ENCODE data around the gene PTMS. TPM values are rescaled to one million over a fixed set of nuclear protein-coding genes. Genes with fewer than 3 reads are reported as not detected.

The PTMS gene
- total and polyA plus RNA-seq, 2 donors (not counting 1 experiment from before 2014, with no cell fraction given): 63.6 to 312 TPM

- H3K36me3 ChIP-seq (ENCODE audit: control insufficient read depth, insufficient read depth, low read length): peaks cover 18% of the 10 kb centered on the region
- no peak overlapping the region for H3K9ac ChIP-seq (ENCODE audit: insufficient read depth, low read length)
- H3K79me2 ChIP-seq (ENCODE audit: control insufficient read depth, insufficient read depth, low read length): peaks cover 26% of the 10 kb centered on the region
- peaks cover 13% of the 10 kb centered on the region for H3K4me1 ChIP-seq (ENCODE audit: control insufficient read depth, extremely low read depth, insufficient read depth, low read length)
- peak overlapping the region; percentile 11 for H3K4me2 ChIP-seq (ENCODE audit: extremely low read depth, insufficient read depth, low read length)
- no peaks in the 10 kb centered on the region for H4K20me1 ChIP-seq (ENCODE audit: control insufficient read depth, extremely low read depth, insufficient read depth, low read length)
- H3K9me3 ChIP-seq (ENCODE audit: control insufficient read depth, insufficient read depth, low read depth, low read length): no peaks in the 10 kb centered on the region
- no peak for TF ChIP-seq EZH2 (IDR thresholded peaks at IDR 0.05; ENCODE audit: low read length, missing control alignments)
- TF ChIP-seq, protein P1, sequence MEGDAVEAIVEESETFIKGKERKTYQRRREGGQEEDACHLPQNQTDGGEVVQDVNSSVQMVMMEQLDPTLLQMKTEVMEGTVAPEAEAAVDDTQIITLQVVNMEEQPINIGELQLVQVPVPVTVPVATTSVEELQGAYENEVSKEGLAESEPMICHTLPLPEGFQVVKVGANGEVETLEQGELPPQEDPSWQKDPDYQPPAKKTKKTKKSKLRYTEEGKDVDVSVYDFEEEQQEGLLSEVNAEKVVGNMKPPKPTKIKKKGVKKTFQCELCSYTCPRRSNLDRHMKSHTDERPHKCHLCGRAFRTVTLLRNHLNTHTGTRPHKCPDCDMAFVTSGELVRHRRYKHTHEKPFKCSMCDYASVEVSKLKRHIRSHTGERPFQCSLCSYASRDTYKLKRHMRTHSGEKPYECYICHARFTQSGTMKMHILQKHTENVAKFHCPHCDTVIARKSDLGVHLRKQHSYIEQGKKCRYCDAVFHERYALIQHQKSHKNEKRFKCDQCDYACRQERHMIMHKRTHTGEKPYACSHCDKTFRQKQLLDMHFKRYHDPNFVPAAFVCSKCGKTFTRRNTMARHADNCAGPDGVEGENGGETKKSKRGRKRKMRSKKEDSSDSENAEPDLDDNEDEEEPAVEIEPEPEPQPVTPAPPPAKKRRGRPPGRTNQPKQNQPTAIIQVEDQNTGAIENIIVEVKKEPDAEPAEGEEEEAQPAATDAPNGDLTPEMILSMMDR (conservative IDR thresholded peaks at IDR 0.05 in 1 of 2, IDR thresholded peaks at IDR 0.05 in 1 of 2; ENCODE audit: low read depth in 1 of 2, low read length in 2 of 2): peak in 1 of 2 donors; percentile 90
- H2AFZ ChIP-seq (ENCODE audit: low read length): peak overlapping the region; percentile 6
- no peaks in the 10 kb centered on the region for H3K27me3 ChIP-seq (ENCODE audit: control insufficient read depth, insufficient read depth, low read length)
- no peak overlapping the region for H3K27ac ChIP-seq (ENCODE audit: insufficient read depth, low read length)
- H3K4me3 ChIP-seq (replicated peaks in 1 of 4; ENCODE audit: control extremely low read depth in 1 of 4, insufficient read depth in 1 of 4, low read depth in 3 of 4, low read length in 4 of 4): no peak overlapping the region
- no peak for DNase-seq (ENCODE audit: low read depth in 2 of 2)
Measured at GRCh38 chr12:6753772-6754356, 12.3 kb upstream of the PTMS start.

DNA sequence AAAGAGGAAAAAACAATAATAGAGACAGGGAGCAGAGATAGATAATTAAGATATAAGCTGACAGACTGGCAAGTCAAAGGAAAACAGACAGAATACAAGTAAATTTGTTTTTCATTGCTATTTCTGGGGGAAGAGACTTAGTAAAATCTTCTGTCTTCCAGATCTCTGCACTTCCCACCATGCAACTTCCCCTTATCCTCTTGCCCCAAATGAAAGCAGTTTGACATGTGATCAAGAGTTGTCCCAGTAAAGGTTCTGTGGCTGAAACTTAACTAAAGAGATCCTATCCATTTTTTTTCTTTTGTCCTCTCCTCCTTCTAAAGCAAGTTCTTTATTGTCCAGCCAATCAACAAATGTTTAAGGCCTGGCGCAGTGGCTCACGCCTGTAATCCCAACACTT lies 11.8 kb upstream of the PTMS start:
- Histone ChIP-seq H3K79me2 (ENCODE audit: control insufficient read depth, insufficient read depth, low read length) (peaks cover 26% of the 10 kb centered on the region), H3K4me3 (replicated peaks in 1 of 4; ENCODE audit: control extremely low read depth in 1 of 4, insufficient read depth in 1 of 4, low read depth in 3 of 4, low read length in 4 of 4) (no peak overlapping the region), H3K27ac (ENCODE audit: insufficient read depth, low read length) (no peak overlapping the region), H3K27me3 (ENCODE audit: control insufficient read depth, insufficient read depth, low read length) (no peaks in the 10 kb centered on the region), H2AFZ (ENCODE audit: low read length) (no peak overlapping the region), H3K36me3 (ENCODE audit: control insufficient read depth, insufficient read depth, low read length) (peaks cover 14% of the 10 kb centered on the region), H3K4me2 (ENCODE audit: extremely low read depth, insufficient read depth, low read length) (no peak overlapping the region), H3K9me3 (ENCODE audit: control insufficient read depth, insufficient read depth, low read depth, low read length) (no peaks in the 10 kb centered on the region), H3K9ac (ENCODE audit: insufficient read depth, low read length) (no peak overlapping the region), H4K20me1 (ENCODE audit: control insufficient read depth, extremely low read depth, insufficient read depth, low read length) (no peaks in the 10 kb centered on the region), H3K4me1 (ENCODE audit: control insufficient read depth, extremely low read depth, insufficient read depth, low read length) (peaks cover 13% of the 10 kb centered on the region)
- TF ChIP-seq, protein P1 (conservative IDR thresholded peaks at IDR 0.05 in 1 of 2, IDR thresholded peaks at IDR 0.05 in 1 of 2; ENCODE audit: low read depth in 1 of 2, low read length in 2 of 2): no peak
- no peak for TF ChIP-seq EZH2 (IDR thresholded peaks at IDR 0.05; ENCODE audit: low read length, missing control alignments)
- no peak for DNase-seq (ENCODE audit: low read depth in 2 of 2)

DNA sequence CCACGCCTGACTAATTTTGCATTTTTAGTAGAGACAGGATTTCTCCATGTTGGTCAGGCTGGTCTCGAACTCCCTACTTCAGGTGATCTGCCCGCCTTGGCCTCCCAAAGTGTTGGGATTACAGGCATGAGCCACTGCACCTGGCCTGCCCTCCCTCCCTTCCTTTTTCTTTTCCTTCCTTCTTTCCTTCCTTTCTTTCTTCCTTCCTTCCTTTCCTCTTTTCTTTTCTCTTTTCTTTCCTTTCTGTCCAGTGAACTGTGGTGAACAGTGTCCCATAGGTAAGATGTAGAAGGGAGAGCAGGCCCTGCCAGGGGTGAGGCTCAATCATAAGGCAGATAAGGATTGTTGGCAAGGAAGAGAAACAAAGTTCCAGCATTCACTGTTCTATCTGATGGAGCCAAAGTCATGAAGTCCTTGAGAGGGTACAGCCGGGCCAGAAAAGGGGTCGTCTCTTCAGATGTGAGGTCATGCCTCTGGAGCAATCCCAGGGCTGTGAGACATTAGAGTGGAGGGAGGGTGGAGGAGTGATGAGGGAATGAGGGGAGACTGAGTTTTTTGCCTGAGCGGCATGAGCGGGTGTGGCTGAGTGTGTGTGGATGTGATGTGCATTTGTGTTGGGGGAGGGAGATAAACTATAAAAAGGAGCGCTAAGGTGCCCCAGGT lies 9.0 kb upstream of the PTMS start:
- H3K9ac ChIP-seq (ENCODE audit: insufficient read depth, low read length): no peak overlapping the region
- no peaks in the 10 kb centered on the region for H3K36me3 ChIP-seq (ENCODE audit: control insufficient read depth, insufficient read depth, low read length)
- no peak overlapping the region for H3K4me3 ChIP-seq (replicated peaks in 1 of 4; ENCODE audit: control extremely low read depth in 1 of 4, insufficient read depth in 1 of 4, low read depth in 3 of 4, low read length in 4 of 4)
- peaks cover 6% of the 10 kb centered on the region for H3K79me2 ChIP-seq (ENCODE audit: control insufficient read depth, insufficient read depth, low read length)
- DNase-seq (ENCODE audit: low read depth in 2 of 2): no peak
- no peaks in the 10 kb centered on the region for H3K9me3 ChIP-seq (ENCODE audit: control insufficient read depth, insufficient read depth, low read depth, low read length)
- H3K4me1 ChIP-seq (ENCODE audit: control insufficient read depth, extremely low read depth, insufficient read depth, low read length): peaks cover 6% of the 10 kb centered on the region
- H4K20me1 ChIP-seq (ENCODE audit: control insufficient read depth, extremely low read depth, insufficient read depth, low read length): no peaks in the 10 kb centered on the region
- TF ChIP-seq EZH2 (IDR thresholded peaks at IDR 0.05; ENCODE audit: low read length, missing control alignments): no peak
- TF ChIP-seq, protein P1 (conservative IDR thresholded peaks at IDR 0.05 in 1 of 2, IDR thresholded peaks at IDR 0.05 in 1 of 2; ENCODE audit: low read depth in 1 of 2, low read length in 2 of 2): no peak
- no peak overlapping the region for H3K27ac ChIP-seq (ENCODE audit: insufficient read depth, low read length)
- H3K4me2 ChIP-seq (ENCODE audit: extremely low read depth, insufficient read depth, low read length): no peak overlapping the region
- no peak overlapping the region for H2AFZ ChIP-seq (ENCODE audit: low read length)
- H3K27me3 ChIP-seq (ENCODE audit: control insufficient read depth, insufficient read depth, low read length): no peaks in the 10 kb centered on the region

Measured in fibroblast of lung (primary cell).